WTC11 (cell line): Measurements from ENCODE around the gene MRPS10. TPM values are rescaled to one million over a fixed set of nuclear protein-coding genes. Genes with fewer than 3 reads are reported as not detected.

Source experiments
- ATAC-seq: fragments of 200-7000 bp; cut with Tn5 transposase; 2 replicates; pipeline ENCODE4 v1.10.0; 2021; ENCODE audit warnings: mild to moderate bottlenecking, moderate library complexity
- CTCF ChIA-PET: fragments of 300-600 bp; sonication (Branson Sonifier 250); formaldehyde crosslinking; loops from one replicate; lab custom pipeline; 2021; ENCODE audit warnings: antibody characterized with exemption; lab: Charles Lee
- POLR2A ChIA-PET: fragments of 350-600 bp; sonication (Branson Sonifier 250); formaldehyde crosslinking; loops from one replicate; lab custom pipeline; 2021; ENCODE audit warnings: antibody characterized with exemption; lab: Charles Lee
- DNase-seq: peaks from one replicate; pipeline ENCODE4 v3.0.0; 2021; ENCODE audit warnings: low spot score
- H3K27ac Mint-ChIP-seq: 2 replicates; pipeline ENCODE4 v1.8.0; 2021; ENCODE audit warnings: mixed read lengths
- H3K27me3 Mint-ChIP-seq: 2 replicates; pipeline ENCODE4 v1.8.0; 2021; ENCODE audit warnings: low read depth, mild to moderate bottlenecking, moderate library complexity, mixed read lengths
- H3K36me3 Mint-ChIP-seq: 2 replicates; pipeline ENCODE4 v1.8.0; 2021; ENCODE audit warnings: mixed read lengths
- H3K4me1 Mint-ChIP-seq: 2 replicates; pipeline ENCODE4 v1.8.0; 2022; ENCODE audit warnings: mixed read lengths
- H3K4me3 Mint-ChIP-seq: 2 replicates; pipeline ENCODE4 v1.8.0; 2021; ENCODE audit warnings: mild to moderate bottlenecking, moderate library complexity, mixed read lengths
- H3K9me3 Mint-ChIP-seq: 2 replicates; pipeline ENCODE4 v1.8.0; 2021; ENCODE audit warnings: mixed read lengths
- AR ChIP-seq: fragments of 250-450 bp; sonication (Bioruptor Pico); IDR thresholded peaks from 2 replicates; pipeline ENCODE4 v1.9.0; 2021; ENCODE audit warnings: mild to moderate bottlenecking
- ATF2 ChIP-seq: sonication (generic); formaldehyde crosslinking; IDR thresholded peaks from 2 replicates; pipeline ENCODE4 v1.8.1; 2022; ENCODE audit warnings: low read depth, missing genetic modification reagents, borderline replicate concordance
- CREB1 ChIP-seq: sonication (generic); formaldehyde crosslinking; IDR thresholded peaks from 2 replicates; pipeline ENCODE4 v1.8.0; 2023; ENCODE audit warnings: mild to moderate bottlenecking, missing genetic modification reagents
- ELF4 ChIP-seq: sonication (generic); formaldehyde crosslinking; IDR thresholded peaks from 2 replicates; pipeline ENCODE4 v1.8.1; 2022; ENCODE audit warnings: low read depth, mild to moderate bottlenecking, moderate library complexity, missing genetic modification reagents
- ERG ChIP-seq: fragments of 250-450 bp; sonication (Bioruptor Pico); IDR thresholded peaks from 2 replicates; pipeline ENCODE4 v1.8.0; 2021; ENCODE audit warnings: mild to moderate bottlenecking
- HMGA2 ChIP-seq: fragments of 250-450 bp; sonication (Bioruptor Pico); IDR thresholded peaks from 2 replicates; pipeline ENCODE4 v1.4.0; 2021; ENCODE audit warnings: mild to moderate bottlenecking, moderate library complexity
- MAX ChIP-seq: sonication (generic); formaldehyde crosslinking; IDR thresholded peaks from 2 replicates; pipeline ENCODE4 v1.8.0; 2022; ENCODE audit warnings: mild to moderate bottlenecking, missing genetic modification reagents
- NFYB ChIP-seq: sonication (generic); formaldehyde crosslinking; conservative IDR thresholded peaks from 2 replicates; pipeline ENCODE4 v1.8.0; 2022; ENCODE audit warnings: low read depth, missing genetic modification reagents
- PRDM15 ChIP-seq: sonication (generic); formaldehyde crosslinking; IDR thresholded peaks from 2 replicates; pipeline ENCODE4 v1.8.0; 2022; ENCODE audit warnings: missing genetic modification reagents
- TEAD1 ChIP-seq: sonication (generic); formaldehyde crosslinking; IDR thresholded peaks from 2 replicates; pipeline ENCODE4 v1.8.0; 2022; ENCODE audit warnings: mild to moderate bottlenecking, missing genetic modification reagents
- ZNF232 ChIP-seq: sonication (generic); formaldehyde crosslinking; IDR thresholded peaks from 2 replicates; pipeline ENCODE4 v1.8.0; 2022; ENCODE audit warnings: mild to moderate bottlenecking, missing genetic modification reagents
- ZNF532 ChIP-seq: fragments of 250-450 bp; sonication (Bioruptor Pico); IDR thresholded peaks from 2 replicates; pipeline ENCODE4 v1.9.0; 2021; ENCODE audit warnings: mild to moderate bottlenecking, borderline replicate concordance
- total RNA-seq: library from RNA; stranded (reverse); gene quantifications from 3 replicates; pipeline ENCODE4 v1.2.3, GENCODE V29; 2021

MRPS10 gene
- total RNA-seq, 1 experiment from 2014 or later = 31.3 TPM

- no peak for TF ChIP-seq ZNF532 (CRISPR knock-in tag)
- no peak for TF ChIP-seq ZNF232 (CRISPR knock-in tag)
- no peak for TF ChIP-seq ELF4 (CRISPR knock-in tag)
- no peak for TF ChIP-seq ERG
- no peak for TF ChIP-seq AR (CRISPR knock-in tag)
- TF ChIP-seq HMGA2 (CRISPR knock-in tag) = no peak
- TF ChIP-seq ATF2 = no peak
- TF ChIP-seq MAX (CRISPR knock-in tag) = no peak
Observed at GRCh38 chr6:42184475-42184874, 33.2 kb downstream of the MRPS10 start (continued).

GRCh38 chr6:42182101-42182500 lies 35.6 kb downstream of the MRPS10 start:
- peaks cover 61% of the 10 kb centered on the region for H3K4me1 Mint-ChIP-seq
- H3K27me3 Mint-ChIP-seq = no peaks in the 10 kb centered on the region; the same call in 1 of the 2 replicates
- H3K36me3 Mint-ChIP-seq = no peaks in the 10 kb centered on the region; the same call in 1 of the 2 replicates
- no peak overlapping the region for H3K4me3 Mint-ChIP-seq
- no peaks in the 10 kb centered on the region for H3K9me3 Mint-ChIP-seq
- CTCF ChIA-PET = no interaction called here
- TF ChIP-seq TEAD1 (CRISPR knock-in tag) (no peak), PRDM15 (CRISPR knock-in tag) (no peak), CREB1 (CRISPR knock-in tag) (no peak), NFYB (CRISPR knock-in tag) (no peak)
- TF ChIP-seq, all 79 proteins: peak for 0
- POLR2A ChIA-PET = no interaction called here
- H3K27ac Mint-ChIP-seq = no peak overlapping the region
- no peak for ATAC-seq
- DNase-seq = no peak
